ENCODE data around the gene ARHGAP23. TPM values are rescaled to one million over a fixed set of nuclear protein-coding genes. Genes with fewer than 3 reads are reported as not detected.

ARHGAP23 gene
- total RNA-seq, 2 donors from 2014 or later = 5.2 to 10.9 TPM

- Histone ChIP-seq H3K27me3 (no peaks in the 10 kb centered on the region), H3K36me3 (replicated peaks in 1 of 2; ENCODE audit: insufficient read depth in 1 of 2, low read depth in 2 of 2) (no peaks in the 10 kb centered on the region), H3K4me1 (peaks cover 18% of the 10 kb centered on the region), H3K27ac (peak overlapping the region; percentile 13 to 83 (median 66)), H3K4me3 (peak overlapping the region; percentile 87 to 92), H3K9me3 (no peaks in the 10 kb centered on the region)
- peak in 1 of 3 donors; percentile 21 for TF ChIP-seq POLR2A (IDR thresholded peaks at IDR 0.05)
- TF ChIP-seq CTCF (IDR thresholded peaks at IDR 0.05) = peak in 1 of 7 experiments; percentile 4
- ATAC-seq (peak; percentile 41), DNase-seq (peak; percentile 26 to 59 (median 42))
- intact Hi-C loops (cut with DNase I) = no loop called here
- WGBS, 2 donors = 7 to 21% methylated on average over 27 to 52 of the region's 56 CpGs
Measured at GRCh38 chr17:38428643-38429371, 543 bp downstream of the ARHGAP23 start.

- H3K4me3 ChIP-seq = no peak overlapping the region
- no peaks in the 10 kb centered on the region for H3K27me3 ChIP-seq
- intact Hi-C loops (cut with DNase I) = no loop called here
- DNase-seq (no peak), ATAC-seq (no peak)
- no peaks in the 10 kb centered on the region for H3K9me3 ChIP-seq
- H3K36me3 ChIP-seq (replicated peaks in 1 of 2; ENCODE audit: insufficient read depth in 1 of 2, low read depth in 2 of 2) = no peaks in the 10 kb centered on the region
- H3K4me1 ChIP-seq = peaks cover 18% of the 10 kb centered on the region
- TF ChIP-seq POLR2A (IDR thresholded peaks at IDR 0.05) (no peak), CTCF (IDR thresholded peaks at IDR 0.05) (no peak)
- whole genome bisulfite sequencing, 2 donors = 65 to 72% methylated on average over 9 of the region's 9 CpGs
- H3K27ac ChIP-seq = peak overlapping the region; percentile 13 to 83 (median 66)
Measured at GRCh38 chr17:38429476-38430100, 1.3 kb downstream of the ARHGAP23 start.

- no peaks in the 10 kb centered on the region for H3K36me3 ChIP-seq (replicated peaks in 1 of 2; ENCODE audit: insufficient read depth in 1 of 2, low read depth in 2 of 2)
- H3K9me3 ChIP-seq = no peaks in the 10 kb centered on the region
- intact Hi-C loops (cut with DNase I) = no loop called here
- H3K4me1 ChIP-seq = peaks cover 18% of the 10 kb centered on the region
- no peaks in the 10 kb centered on the region for H3K27me3 ChIP-seq
- H3K27ac ChIP-seq = peak overlapping the region in 1 of 4 donors; percentile 25
- H3K4me3 ChIP-seq = no peak overlapping the region
- WGBS, 2 donors = 41 to 67% methylated on average over 3 of the region's 3 CpGs
- TF ChIP-seq CTCF (IDR thresholded peaks at IDR 0.05) = no peak
- no peak for TF ChIP-seq POLR2A (IDR thresholded peaks at IDR 0.05)
- no peak for DNase-seq
- ATAC-seq = no peak
Measured at GRCh38 chr17:38430316-38430715, 2.1 kb downstream of the ARHGAP23 start.

- intact Hi-C loops (cut with DNase I) = no loop called here
- DNase-seq = no peak
- H3K27ac ChIP-seq = no peak overlapping the region
- H3K4me1 ChIP-seq = peaks cover 18% of the 10 kb centered on the region
- H3K27me3 ChIP-seq = no peaks in the 10 kb centered on the region
- no peaks in the 10 kb centered on the region for H3K36me3 ChIP-seq (replicated peaks in 1 of 2; ENCODE audit: insufficient read depth in 1 of 2, low read depth in 2 of 2)
- no peak for ATAC-seq
- H3K4me3 ChIP-seq = no peak overlapping the region
- TF ChIP-seq CTCF (IDR thresholded peaks at IDR 0.05) (no peak), POLR2A (IDR thresholded peaks at IDR 0.05) (no peak)
- 57 to 64% methylated on average over 2 of the region's 2 CpGs for WGBS, 2 donors
- H3K9me3 ChIP-seq = no peaks in the 10 kb centered on the region
Measured at GRCh38 chr17:38430822-38431221, 2.6 kb downstream of the ARHGAP23 start.
